ENCODE measurements around the gene CLP1. TPM values are rescaled to one million over a fixed set of nuclear protein-coding genes. Genes with fewer than 3 reads are reported as not detected.
A peak's percentile ranks its signal among the peaks of the same experiment; 100 is the strongest.

Gene CLP1
- total RNA-seq, 1 experiment from 2014 or later = 35.5 TPM

- H3K9ac ChIP-seq (ENCODE audit: extremely low read depth, insufficient read length, low read length) = peak overlapping the region; percentile 79
- H3K36me3 Mint-ChIP-seq (ENCODE audit: insufficient read depth in 1 of 3, low read depth in 3 of 3) = peaks cover 33 to 52% (median 45%) of the 10 kb centered on the region in 3 experiments
- no CpG with 5 or more reads among the region's 9 CpGs for WGBS (ENCODE audit: extremely low coverage, insufficient read length, low lambda C conversion rate)
Measured at GRCh38 chr11:57640068-57640800, 17.3 kb upstream of the CLP1 start.

More at GRCh38 chr11:57640068-57640800, 17.3 kb upstream of the CLP1 start:
- no peaks in the 10 kb centered on the region for H3K9me3 ChIP-seq (ENCODE audit: control insufficient read depth, low read depth, low read length)
- H3K18ac ChIP-seq (ENCODE audit: insufficient read length, low read depth, low read length) = peak overlapping the region; percentile 21
- no peak overlapping the region for H3K4ac ChIP-seq (ENCODE audit: low read depth, low read length)
- no peak for TF ChIP-seq CTCF (conservative IDR thresholded peaks at IDR 0.05)
- no peak overlapping the region for H2BK15ac ChIP-seq (ENCODE audit: low read depth, low read length)
- H3K27ac Mint-ChIP-seq = peak overlapping the region; percentile 95 to 100 (median 99)
- H3T11ph ChIP-seq (ENCODE audit: low read length) = no peak overlapping the region
- H3K4me3 Mint-ChIP-seq = peak overlapping the region; percentile 94 to 100
- no peak overlapping the region for H3K56ac ChIP-seq (ENCODE audit: insufficient read length, low read depth, low read length)
- peaks cover 10% of the 10 kb centered on the region; the same call in 1 of the 2 replicates for H3K4me1 ChIP-seq (ENCODE audit: insufficient read depth, low read length)
- H3K4me2 ChIP-seq (ENCODE audit: insufficient read depth, insufficient read length, low read length) = peak overlapping the region; percentile 88
- H3K79me1 ChIP-seq (ENCODE audit: insufficient read depth, low read depth, low read length, poor library complexity, severe bottlenecking) = no peaks in the 10 kb centered on the region
- H3K27me3 ChIP-seq (ENCODE audit: insufficient read depth, low read length) = no peaks in the 10 kb centered on the region
- no peak overlapping the region for H3K23ac ChIP-seq (ENCODE audit: insufficient read length, low read depth, low read length)
- H2BK12ac ChIP-seq (ENCODE audit: insufficient read length, low read depth, low read length) = no peak overlapping the region
- no peaks in the 10 kb centered on the region for H3K27me3 Mint-ChIP-seq (ENCODE audit: low read depth)
- peak overlapping the region; percentile 72 for H3K14ac ChIP-seq (ENCODE audit: insufficient read depth, low read length)
- H2AK5ac ChIP-seq (ENCODE audit: insufficient read length, low read length) = no peak overlapping the region
- H2BK5ac ChIP-seq (ENCODE audit: insufficient read length, low read length) = no peak overlapping the region
- H3K27ac ChIP-seq (ENCODE audit: insufficient read length, low read depth, low read length) = peak overlapping the region; percentile 59
- peaks cover 6 to 10% of the 10 kb centered on the region in 2 experiments; a peak in 4 of 5 replicates for H3K9me3 Mint-ChIP-seq
- H2AFZ ChIP-seq (ENCODE audit: low read length) = no peak overlapping the region
- H2BK120ac ChIP-seq (ENCODE audit: low read depth, low read length, poor library complexity, severe bottlenecking) = no peak overlapping the region
- H3K79me2 ChIP-seq (ENCODE audit: insufficient read depth, low read length) = peaks cover 7% of the 10 kb centered on the region; the same call in 1 of the 2 replicates
- H3K4me1 Mint-ChIP-seq = peaks cover 58 to 68% of the 10 kb centered on the region in 2 experiments
- H4K5ac ChIP-seq (ENCODE audit: insufficient read length, low read depth, low read length) = no peak overlapping the region
- H2BK20ac ChIP-seq (ENCODE audit: low read depth, low read length, poor library complexity, severe bottlenecking) = no peak overlapping the region
- H3K23me2 ChIP-seq (ENCODE audit: insufficient read length, low read depth, low read length, poor library complexity, severe bottlenecking) = peaks cover 11% of the 10 kb centered on the region
- H4K8ac ChIP-seq (replicated peaks; ENCODE audit: insufficient read length, low read depth, low read length) = no peak overlapping the region
- peaks cover 2% of the 10 kb centered on the region for H4K20me1 ChIP-seq (ENCODE audit: control insufficient read depth, insufficient read depth, insufficient read length)
- DNase-seq = no peak
- H4K91ac ChIP-seq (ENCODE audit: insufficient read length, low read depth, low read length) = peak overlapping the region; percentile 31
